ENCODE results near the gene DGCR8.

DGCR8 gene

DNA sequence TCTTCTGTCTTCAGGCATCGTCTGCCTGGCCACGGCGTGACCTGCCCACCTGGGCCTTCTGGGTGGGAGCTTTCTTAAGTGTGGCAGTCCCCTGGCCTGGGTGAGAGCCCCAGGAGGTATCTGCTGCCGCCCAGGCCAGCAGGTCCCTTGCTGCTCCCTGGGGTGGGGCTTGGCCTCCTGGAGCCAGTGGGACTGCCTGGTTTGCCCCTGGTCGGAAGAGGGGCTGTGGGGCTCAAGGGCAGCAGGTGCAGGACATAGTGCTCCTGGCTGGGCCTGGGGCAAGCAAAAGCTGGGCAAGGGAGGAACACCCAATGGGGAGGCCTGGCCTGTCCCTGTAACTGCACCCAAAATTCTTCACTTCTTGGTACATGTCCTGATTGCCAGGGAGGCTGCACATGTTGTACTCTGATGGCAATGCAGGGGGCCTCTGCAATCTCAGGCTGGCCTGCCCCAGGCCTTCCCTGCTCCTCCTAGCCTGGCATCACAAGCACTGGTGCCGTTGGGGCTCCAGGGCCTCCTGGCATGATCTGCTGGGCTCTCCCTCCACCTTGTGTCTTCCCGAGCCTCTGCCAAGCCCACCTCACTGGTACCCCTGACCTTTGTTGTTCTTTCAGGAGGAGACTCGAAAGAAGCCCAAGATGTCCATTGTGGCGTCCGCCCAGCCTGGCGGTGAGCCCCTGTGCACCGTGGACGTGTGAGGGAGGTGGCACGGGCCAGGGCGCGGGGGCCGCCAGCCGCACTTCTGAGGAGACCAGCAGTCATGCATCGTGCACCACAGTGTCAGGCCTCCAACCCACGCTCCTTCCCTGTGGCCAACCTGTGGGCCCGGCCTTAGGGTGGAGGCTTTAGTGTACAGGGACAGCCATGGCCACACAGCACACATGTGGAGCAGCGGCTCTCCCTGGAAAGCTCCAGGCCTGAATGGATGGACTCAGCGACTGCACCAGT, 29.6 kb downstream of the DGCR8 start:
- DNase-seq (ENCODE audit: low read depth) = no peak

DNA sequence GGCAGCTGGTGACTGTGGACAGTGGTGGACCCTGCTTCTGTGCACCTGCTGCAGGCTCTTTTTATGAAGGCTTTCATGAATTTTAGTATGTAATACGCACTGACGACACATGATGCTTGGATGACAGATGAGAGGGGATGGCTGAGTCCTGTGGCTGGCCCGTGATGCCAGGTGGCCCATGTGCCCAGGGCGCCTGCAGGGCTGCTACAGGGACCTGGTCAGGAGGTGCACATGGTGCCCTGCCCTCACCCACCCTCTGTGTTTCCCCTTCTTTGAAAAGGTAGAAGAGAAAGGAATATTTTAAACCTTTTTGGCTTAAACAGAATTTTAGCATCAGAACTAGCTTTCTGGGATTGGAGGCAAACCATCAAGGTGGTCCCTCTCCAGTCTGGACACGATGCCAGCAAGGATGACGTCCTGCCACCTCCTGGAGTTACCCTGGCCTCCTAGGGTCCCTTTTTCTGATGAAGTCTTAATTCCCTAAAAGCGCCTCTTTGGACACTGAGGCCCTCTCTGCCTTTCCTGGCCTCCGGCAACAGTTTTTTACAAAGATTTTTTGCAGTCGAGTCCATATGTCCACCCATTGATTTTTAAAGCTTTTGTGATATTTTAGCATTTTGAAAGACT, 30.4 kb downstream of the DGCR8 start:
- no peak for DNase-seq (ENCODE audit: low read depth)

DNA sequence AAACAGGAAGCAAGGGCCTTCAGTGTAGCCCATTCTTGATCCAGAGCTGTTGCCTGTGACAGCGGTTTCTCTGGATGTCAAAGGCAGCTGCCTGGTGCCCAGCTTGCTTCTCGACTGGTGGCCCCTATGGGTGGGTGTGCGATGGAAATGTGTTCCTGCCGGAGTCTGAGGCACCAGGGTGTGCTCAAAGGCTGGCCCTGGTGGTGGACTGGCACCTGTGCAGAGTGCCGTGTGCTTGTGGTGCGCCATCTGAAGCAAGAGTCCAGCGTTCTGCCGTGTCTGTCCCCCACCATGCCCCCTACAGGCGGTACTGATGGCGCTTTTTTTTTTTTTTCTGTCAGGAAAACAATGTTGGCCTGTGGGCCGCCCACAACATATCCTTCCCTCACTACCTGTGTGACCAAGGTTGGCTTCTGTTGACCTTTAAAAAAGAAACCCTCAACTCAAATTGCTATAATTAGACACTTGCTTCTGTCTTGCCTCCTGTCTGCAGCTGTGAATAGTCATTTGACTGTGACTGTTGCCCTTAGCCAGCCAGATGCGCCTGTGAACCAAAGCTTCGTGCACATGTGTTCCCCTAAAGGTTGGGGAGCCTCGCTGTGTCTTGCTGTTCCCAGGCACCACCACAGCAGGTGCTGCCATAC, 31.1 kb downstream of the DGCR8 start:
- peak; percentile 34 for DNase-seq (ENCODE audit: low read depth)

DNA sequence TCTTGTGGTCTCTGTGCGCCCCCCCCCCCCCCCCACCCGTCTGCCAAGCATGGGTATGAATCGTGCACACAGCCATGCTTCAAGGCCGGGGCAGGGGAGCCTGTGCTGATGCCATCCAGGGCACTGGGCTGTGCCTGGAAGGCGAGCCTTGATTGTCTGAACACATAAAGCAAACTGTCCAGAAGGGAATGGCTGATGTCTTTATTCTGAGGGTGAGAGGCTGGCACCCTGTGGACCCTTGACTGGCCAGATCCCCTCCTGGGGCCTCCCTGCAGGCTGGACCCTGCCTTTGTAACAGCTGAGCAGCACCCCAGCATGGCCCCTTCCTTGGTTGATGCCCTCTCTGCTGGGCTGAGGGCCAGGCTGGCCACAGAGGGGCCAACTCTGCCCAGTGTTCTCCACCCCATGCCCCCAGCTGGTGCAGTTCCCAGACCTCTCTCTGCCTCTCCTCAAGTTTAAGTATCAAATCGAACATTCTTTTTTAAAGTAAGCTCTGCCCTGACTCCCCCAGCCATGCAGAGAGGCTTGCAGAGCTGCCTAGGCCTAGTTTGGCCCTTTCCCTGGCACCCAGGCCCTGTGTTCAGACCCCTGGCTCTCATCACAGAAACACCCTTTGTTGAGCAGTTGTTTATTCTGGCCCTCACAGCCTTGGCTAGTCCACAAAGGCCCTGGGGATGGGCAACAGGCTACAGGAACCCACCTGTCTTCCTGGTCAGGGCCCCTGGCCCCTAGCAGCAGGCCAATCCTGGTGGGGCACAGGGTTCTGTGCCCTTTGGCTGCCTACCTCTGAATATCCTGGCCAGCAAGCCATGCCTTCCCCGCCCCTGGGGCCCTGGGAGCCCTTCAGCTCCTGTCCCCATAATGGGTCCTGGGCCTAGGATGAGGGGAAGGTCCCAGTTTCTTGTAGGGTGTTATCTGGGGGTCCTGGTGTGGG, 31.9 kb downstream of the DGCR8 start:
- DNase-seq (ENCODE audit: low read depth) = no peak

DNA sequence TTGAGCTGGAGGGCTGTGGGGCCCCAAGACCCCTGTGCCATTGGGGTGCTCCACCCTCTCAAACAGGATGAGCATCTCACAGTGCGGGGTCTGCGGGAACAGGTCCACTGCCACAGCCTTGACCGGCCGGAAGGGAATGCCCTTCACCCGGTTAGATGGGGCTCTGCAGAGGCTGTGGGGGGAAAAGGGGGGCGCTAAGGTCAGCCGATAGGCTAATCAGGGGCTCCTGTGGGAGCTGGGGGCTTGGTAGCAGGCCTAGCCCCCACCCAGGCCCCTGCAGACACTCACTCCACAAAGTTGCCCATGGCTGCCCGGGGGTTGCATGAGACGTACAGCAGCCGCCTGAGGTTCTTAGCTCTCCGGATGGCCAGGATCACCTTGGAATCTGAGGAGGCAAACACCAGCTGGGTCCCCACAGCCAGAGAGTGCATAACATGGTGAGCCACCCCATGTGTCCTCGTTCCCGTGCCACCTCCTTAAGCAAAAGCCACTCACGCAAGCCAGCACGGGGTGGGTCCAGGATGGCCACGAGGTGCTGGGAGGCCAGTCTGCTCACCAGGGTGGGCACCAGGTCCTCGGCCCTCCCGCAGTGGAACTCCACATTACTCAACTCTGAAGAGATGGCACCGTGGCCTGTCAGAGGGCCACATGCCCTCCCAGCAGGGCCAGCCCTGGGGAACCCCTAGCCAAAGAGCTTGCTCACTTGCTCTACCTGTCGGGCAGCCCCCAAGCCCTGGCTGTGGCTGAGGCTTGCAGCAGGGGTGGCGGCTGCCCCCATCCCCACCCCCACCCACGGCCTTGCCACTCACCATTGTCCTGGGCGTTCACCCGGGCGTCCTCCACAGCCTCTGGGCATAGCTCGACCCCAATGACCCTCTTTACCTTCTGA, 32.8 kb downstream of the DGCR8 start:
- no peak for DNase-seq (ENCODE audit: low read depth)

DNA sequence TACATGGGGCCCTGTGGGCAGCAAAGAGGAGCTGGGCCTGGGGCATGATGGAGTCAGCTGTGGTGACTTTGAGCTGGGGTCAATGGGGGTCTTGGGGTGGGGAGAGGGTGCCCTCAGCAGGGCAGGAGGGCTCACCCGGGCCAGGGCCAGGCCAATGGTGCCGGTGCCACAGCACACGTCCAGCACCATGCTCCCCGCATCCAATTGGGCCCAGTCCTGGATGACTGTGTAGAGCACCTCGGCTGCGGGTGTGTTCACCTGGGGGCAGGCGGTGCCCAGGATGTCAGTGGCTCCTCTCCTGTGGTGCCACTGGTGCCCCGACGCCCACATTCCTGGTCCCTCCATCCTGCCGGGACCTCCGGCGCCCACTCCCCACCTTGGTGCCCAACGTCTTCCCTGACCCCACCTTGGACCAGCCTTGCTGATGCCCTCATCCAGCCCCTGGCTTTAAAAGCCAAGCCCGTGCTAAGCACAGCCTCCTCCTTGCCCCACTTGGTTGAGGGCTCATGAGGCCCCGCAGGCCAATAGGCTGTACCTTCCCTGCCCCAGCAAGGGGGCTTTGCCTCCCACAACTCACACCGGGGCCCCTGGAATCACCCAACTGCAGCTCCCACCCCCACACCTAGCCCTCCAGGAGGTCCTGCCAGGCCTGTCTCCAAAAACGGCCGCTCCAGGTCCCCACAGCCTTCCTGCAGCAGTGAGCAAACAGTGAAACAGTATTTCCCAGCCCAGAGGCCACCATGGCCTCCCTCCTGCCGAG, 33.7 kb downstream of the DGCR8 start:
- DNase-seq (ENCODE audit: low read depth) = no peak

DNA sequence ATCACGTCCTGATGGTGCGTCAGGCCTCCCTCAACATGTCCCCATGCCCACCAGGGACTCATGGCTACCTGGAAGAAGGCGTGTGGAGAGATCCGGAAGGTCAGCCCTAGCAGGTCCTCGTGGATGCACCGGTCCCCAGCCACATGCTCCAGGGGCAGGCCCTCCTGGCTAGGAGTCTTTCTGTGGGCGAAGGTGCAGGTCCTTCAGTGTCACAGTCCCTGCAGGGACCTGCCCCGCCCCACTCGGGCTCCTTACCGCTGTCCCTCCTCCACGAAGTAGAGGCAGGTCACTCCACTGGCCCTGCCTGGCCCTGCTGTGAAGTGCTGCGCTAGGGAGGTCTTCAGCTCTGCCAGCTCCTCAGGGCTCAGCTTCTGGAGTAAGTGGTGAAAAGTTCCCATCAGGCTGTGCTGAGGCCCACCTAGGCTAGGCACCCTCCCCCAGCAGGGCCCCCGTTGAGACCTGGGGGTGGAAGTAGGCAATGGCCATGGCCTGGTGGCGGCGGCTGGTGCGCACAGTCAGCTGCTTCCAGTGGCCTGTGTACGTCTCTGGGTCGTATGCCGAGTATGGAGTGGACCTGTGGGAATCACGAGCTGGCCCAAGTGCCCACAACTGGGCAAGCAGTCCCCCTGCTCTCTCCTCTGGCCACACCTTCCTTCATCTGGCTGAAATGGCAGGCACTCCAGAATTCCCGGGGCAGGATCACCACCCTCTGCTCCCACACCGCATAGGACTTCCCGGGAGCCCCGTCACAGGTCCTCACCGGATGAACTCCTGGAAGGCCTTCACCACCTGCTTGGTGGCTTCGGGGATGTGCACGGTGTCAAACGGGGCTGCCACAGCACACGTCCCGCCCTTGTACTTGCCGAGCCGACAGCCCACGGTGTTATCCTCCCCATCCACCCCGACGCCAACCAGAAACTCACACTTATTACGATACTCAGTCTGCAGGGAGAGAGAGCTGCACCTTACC, 34.8 kb downstream of the DGCR8 start:
- no peak for DNase-seq (ENCODE audit: low read depth)

DNA sequence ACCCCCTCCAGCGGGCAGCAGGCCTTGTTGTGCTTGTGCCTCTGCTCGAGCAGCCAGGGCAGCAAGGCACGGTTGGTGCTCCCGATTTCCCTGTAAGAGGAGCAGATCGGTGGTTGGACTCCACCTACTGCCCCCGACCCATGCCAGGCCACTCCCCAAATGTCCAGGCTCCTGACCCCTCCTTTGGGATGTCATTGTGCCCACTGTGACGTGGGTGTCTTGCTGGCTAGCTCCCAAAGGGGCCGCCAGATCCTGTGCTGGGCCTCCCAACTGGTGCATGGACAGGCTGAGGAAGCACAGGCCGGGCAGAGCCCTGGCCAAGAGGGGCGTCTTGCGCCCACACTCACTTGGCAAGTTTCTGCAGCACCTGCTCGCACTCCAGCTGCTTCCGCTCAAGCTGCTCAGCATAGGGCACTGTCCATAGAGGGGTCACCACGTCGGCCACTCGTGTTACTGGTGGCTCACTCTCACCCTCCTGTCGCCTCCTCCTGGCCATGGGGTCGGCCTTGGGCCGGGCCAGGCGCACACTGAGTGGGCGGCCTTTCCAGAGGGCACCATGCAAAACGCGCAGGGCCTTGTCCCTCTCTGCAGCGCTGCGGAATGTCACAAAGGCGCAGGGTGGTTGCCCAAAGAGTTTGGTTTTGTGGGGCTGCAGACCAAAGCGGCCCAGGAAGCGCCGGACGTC, 35.8 kb downstream of the DGCR8 start, which contains the start of gene RANBP1:
Gene RANBP1 (plus strand): TSS at position 414 of the 685 bp plus-strand sequence. CDS start 81 bp downstream, at position 495.
- DNase-seq (ENCODE audit: low read depth) = no peak

DNA sequence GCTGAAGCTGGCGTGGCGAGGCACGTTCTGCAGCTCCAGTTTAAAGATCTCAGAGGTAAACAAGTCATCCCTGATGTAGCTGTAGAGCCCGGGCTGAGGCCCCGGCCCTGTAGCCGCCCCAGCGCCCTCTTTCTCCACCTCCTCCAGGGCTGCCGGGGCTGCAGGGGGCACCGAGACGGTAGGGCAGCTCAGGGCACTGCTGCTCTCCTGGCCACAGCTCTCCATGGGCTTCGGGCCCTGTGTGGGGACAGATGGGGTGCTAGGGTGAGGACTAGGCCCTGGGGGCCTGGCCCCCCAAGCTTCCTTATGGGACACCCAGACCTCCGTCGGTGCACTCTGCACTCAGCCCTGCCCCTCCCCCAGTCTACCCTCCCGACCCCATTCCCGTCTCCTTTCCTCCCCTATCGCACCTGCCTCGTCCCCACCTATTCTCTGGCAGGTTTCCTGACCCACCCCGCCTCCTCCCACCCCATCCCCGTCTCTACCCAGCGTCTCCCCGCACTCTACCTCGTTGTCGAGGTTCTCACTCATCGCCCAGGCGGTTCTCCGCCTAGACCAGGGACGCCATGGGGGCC, 36.4 kb downstream of the DGCR8 start:
- no peak for DNase-seq (ENCODE audit: low read depth)

DNA sequence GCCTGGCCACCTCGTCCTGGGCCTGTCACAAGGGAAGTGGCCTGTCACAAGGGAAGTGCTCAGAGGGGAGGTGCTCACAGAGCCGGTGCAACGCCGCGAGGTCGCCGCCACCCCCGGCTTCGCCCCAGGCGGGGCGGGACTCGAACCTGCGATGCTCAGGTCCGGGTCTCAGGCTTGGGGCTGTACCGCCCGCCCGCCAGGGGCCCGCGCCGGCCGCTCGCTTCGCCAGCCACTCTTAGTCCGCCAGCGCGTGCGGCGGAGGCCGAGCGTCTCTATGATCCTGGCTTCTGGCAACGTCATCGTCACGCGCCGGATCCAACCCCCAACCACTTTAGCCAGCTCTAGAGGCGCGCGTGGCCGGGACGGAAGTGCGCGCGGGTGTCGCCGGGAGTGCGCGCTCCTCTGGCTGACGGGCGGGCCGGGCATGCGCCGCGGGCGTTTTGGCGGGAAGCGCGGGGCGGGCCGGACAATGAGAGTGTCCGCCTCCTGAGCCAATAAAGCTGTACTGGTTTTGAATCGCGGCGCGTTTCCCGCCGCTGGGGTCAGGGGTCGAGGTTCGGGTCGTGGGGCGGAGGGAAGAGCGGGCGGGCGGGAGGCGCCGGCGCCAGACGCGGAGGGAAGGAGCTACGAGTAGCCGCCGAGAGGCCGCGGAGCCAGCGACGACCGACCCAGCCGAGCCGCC, 37.1 kb downstream of the DGCR8 start, which contains the start of gene TRMT2A:
Gene TRMT2A (minus strand): TSS at position 276 of the 682 bp plus-strand sequence. CDS start 320 bp downstream, outside the sequence.
- DNase-seq (ENCODE audit: low read depth) = peak; percentile 96

DNA sequence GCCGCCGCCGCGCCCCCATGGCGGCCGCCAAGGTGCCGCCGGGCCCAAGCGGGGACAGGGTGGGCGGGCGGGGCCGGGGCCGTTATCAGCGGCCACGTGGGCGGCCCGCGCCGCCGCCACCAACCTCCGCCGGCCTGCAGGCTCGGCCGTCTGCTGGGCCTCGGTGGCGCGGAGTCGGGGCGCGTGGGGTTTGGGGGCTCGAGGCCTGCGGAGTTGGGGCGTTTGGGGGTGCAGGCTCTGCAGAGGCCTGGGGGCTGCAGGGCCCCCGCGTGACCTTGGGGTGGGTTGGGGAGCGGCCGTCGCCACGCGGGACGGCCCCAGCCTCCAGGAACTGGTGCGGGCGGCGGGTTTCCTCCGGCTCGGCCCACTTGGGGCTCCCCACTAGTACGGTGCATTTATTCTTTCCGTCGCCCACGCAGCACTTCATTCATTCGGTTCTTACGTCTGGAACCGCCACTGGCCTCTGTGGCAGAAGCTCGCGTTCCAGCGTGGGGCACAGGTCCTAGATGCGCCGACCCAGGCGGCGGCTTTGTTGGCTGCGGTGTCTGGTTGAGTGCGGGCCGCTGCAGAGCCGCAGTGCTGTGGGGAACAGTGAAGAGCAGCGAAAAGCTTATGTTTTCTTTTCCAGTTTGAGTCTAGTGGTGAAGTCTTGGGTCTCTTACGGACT, 37.7 kb downstream of the DGCR8 start:
- no peak for DNase-seq (ENCODE audit: low read depth)

DNA sequence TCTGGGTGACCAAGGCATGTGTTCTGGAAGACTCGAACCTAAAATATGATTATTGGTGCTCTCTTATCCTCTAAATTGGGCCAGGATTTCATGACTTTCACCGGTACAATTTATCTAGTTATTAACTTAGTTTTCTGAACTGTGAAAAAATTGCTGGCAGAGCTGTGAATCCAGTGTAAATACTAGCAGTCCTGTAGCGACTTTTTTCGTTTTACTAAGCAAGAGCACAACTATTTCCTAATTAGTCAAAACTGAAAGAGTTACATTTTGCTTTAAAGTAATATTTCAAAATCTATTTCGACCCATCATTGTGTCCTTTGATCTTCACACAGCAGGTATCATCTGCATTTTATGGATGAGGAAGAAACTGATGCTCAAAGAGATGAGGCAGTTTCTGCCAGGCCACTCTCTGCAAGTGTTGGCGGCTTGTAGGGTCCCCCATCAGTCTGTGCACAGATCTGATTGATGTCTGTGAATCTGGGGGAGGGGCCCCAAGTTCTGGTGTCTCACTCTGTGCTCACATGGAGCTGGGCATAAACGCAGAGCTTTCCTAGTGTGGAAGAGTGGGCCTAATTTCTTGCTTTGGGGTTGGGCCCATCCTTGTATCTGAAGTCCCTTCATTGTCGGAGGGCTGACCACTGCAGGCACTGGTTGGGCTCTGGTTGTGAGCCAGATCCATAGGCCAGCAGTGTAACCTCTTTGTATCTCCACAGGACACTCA, 38.4 kb downstream of the DGCR8 start:
- DNase-seq (ENCODE audit: low read depth) = no peak

DNA sequence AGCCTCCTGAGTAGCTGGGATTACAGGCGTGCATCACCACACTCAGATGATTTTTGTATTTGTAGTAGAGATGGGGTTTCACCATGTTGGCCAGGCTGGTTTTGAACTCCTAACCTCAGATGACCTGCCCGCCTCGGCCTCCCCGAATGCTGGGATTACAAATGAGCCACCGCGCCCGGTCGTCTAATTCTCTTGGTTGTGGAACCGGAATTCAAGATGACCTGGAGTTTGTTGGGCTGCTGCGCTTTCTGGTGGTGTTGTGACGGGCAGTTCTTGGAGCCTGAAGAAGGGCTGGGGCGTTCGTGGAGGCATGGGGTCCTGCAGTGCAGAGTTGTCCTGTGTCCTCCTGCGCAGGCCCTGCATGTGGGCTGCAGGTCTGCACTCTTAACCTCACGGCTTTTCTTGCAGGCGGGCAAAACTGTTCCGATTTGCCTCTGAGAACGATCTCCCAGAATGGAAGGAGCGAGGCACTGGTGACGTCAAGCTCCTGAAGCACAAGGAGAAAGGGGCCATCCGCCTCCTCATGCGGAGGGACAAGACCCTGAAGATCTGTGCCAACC, 41.9 kb downstream of the DGCR8 start:
- DNase-seq (ENCODE audit: low read depth) = no peak

DNA sequence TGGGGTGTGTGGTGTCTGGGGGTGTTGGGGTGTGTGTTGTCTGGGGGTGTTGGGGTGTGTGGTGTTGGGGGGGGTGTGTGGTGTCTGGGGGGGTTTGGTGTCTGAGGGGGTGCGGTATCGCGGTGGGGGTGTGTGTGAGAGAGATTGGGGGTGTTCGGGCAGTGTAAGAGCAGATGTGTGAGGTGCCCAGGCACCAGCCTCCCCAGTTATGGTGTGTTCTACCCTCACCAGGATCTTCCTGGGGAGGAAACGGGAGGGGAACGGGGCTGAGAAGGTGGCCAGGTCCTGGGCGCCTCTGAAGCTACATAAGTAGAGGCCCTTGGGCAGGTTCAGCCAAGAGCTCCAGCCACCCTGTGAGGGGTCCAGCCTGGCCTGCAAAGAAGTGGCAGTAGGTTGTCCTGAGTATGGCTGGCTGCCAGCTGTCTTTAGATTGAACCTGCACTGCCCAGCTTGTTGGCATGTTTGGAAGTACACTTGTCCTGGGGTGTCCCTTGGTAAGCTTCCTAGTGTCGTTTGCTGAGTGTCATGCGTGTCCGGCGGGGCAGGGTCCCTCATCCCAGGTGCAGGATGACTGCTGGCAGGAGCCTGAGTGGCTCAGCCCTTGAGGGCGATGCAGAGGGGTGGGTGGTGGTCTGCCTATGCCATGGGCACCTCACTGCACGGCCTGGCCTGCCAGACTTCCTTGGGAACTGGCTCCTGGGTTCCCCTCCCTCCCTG, 43.5 kb downstream of the DGCR8 start:
- DNase-seq (ENCODE audit: low read depth) = no peak

Data from CMK (cell line).